Activated effector memory CD4-positive, alpha-beta T cell treated with anti-CD3 and anti-CD28 coated beads, Interleukin-2, amount 50 U/mL, for 16 hours (primary cell): Measurements from ENCODE around the gene SEC62.

Source experiments
- DNase-seq: peaks from one replicate; pipeline ENCODE4 v3.0.0-alpha.2; 2020

SEC62 gene, protein sequence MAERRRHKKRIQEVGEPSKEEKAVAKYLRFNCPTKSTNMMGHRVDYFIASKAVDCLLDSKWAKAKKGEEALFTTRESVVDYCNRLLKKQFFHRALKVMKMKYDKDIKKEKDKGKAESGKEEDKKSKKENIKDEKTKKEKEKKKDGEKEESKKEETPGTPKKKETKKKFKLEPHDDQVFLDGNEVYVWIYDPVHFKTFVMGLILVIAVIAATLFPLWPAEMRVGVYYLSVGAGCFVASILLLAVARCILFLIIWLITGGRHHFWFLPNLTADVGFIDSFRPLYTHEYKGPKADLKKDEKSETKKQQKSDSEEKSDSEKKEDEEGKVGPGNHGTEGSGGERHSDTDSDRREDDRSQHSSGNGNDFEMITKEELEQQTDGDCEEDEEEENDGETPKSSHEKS

DNA sequence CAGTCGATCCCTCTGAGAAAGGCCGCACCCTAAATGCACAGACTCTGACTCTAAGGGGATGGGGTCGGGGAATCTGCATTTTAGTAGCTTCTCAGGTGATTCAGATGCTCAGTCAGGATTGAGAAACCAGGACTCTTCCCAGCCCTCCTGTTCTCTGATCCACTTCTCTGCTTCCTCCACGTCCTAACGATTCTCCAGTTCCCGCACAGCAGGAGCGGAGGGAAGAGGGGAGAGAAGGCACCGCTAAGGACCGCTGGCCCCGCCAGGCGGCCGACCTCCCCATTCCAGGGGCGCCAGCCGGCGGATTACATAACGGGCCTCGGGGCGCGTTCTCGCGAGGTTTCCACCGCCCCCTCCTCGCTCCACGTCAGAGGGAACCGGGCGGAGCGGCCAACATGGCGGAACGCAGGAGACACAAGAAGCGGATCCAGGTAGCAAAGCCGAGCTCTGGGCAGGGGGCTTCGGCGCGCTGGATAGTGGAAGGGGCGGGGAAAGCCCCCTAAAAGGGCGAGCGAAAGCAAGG, at the start of gene SEC62:
Gene SEC62, plus strand, starts transcription at position 380 of the 523 bp plus-strand sequence. Its CDS starts 16 bp downstream, at position 396.
- DNase-seq, result peak; percentile 98

DNA sequence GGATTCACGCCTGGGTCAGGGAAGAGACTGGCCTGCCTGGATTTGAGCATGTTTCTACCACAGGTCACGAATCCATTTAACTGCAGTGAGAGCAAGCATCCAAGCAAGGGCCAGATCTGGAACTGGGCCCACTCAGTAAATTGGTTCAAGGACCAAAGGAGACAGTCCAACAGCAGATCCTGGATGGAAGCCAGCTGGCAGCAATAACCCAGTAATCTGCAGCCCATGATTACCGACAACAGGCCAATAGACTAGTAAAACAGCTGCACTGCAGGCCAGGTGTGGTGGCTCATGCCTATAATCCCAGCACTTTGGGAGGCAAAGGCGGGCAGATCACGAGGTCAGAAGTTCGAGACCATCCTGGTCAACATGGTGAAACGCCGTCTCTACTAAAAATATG, 43.4 kb upstream of the SEC62 start:
- no peak for DNase-seq

DNA sequence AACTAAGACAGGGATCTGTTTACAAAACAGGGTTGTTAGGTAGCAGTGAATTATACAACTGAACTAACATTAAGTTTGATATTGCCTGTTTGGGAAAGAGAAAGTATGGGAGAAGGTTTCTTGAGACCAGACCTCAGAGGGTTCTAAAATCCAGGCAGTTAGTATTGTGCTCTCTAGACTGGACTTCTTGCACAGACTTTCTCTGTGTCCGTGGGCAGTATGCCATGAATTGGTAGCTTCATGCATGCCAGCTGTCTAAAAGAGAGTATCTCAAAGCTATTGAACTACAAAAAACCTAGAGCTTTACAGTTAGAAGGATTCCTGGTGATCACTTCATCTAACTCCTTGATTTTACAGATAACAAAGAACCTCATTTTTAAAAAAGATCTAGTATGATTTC, 42.8 kb upstream of the SEC62 start:
- DNase-seq, result no peak

DNA sequence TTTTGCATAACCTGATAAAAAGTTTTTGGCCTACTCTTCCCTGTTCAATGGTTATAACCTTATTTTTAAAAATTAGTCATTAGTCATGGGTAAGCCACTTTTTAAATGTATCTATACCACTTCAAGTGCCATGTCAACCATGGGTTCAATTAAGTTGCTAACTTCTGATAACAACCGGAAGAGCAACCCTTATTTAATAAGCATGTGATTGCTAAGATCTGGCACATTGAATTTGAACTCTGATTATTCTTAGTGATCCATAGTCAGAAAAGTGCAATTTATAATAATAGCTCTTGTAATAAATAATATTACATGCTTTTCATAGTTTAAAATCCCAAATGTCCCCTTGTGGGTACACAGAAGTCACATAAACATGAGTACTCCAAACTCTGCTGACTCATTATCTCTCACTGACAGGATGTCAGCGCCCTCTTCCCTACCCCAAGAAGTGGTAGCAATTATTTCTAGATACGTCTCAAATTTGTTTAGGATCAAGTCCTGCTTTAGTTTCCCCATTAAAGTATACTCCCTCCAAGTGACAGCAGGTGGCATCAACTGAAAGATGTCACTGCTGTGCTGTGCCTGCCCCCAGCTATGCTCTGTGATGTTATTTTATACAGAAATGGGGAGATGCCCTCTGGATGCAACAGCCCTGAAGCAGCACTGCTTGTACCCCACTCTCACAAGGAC, 36.6 kb upstream of the SEC62 start:
- DNase-seq, result no peak

DNA sequence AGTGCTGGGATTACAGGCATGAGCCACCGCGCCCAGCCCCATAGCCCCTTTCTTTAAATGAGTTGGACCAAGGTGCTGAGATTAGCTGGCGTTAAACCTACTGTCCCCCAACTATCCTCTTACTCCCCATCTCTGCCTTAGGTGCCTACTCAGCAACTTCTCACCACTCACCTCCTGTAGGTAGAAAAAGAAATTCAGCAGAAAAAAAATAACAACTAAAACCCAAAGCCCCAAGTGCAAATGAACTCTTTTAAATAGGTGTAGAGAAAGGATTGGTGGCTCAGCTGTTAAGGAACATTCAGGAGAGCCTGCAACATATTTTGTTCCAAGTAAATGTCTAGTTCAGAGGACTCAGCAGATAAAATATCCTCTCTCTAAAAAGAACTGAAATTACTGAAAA, 35.8 kb upstream of the SEC62 start:
- DNase-seq, result no peak

DNA sequence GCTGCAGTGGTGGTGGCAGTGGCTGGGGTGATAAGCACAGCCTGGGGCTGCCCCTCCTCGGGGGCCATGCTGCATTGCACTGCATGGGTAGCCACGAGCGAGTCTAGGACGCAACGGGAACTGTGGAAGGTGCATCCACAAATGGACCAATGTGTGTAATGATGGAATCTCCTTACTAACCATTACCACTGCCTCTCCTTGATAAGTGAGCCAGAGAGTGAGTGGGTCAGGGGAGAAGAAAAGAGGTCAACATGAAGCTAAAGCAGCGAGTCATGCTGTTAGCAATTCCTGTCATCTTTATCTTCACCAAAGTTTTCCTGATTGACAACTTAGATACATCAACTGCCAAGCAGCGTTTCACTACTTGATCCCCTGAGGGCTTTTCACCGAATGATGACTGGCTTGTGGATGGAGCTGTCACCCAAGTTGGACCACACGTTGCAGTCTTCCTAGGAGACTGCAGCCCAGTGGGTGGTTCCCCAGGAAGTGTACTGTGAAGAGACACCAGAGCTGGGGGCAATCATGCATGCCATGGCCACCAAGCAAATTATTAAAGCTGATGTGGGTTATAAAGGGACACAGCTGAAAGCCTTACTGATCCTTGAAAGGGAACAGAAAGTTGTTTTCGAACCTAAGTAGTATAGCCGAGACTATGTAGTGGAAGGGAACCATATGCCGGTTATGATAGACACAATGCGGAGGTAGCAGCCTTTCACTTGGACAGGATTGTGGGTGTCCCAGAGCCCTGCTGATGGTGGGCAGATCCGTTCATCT, 34.7 kb upstream of the SEC62 start:
- DNase-seq, result no peak

DNA sequence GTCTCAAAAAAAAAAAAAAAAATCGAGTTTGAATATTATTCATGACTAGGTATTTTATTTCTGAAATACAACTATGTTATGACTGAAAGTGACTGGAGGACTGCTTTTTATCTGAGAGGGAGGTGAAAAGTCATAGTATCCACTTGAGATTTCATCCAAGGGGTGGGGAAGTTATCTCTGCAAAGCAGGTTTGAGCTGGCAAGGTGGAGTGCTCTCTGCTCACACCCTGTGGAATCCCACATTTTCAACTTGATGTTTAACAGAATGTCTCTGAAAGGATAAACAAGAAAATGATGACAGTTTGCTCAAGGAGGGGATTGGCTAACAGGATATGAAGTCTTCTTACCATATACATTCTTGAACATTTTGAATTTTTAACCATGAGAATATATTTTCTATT, 27.3 kb upstream of the SEC62 start:
- no peak for DNase-seq

DNA sequence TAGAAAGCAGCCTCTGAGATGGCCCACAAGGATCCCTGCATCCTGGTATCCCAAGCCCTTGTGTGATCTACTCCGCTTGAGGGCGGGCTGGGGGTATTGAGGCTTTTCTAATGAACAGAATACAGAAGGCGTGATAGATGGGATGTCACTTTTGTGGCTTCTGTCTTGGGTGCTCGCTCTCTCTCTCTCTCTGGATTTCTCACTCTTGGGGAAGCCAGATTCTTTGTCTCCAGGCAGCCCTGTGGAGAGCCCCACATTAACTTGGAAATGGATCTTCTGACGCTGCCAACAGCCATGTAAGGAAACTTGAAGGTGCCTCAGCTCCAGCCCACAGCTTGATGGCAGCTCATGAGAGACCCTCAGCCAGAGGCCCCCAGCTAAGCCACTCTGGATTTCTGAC, 26.9 kb upstream of the SEC62 start:
- no peak for DNase-seq

DNA sequence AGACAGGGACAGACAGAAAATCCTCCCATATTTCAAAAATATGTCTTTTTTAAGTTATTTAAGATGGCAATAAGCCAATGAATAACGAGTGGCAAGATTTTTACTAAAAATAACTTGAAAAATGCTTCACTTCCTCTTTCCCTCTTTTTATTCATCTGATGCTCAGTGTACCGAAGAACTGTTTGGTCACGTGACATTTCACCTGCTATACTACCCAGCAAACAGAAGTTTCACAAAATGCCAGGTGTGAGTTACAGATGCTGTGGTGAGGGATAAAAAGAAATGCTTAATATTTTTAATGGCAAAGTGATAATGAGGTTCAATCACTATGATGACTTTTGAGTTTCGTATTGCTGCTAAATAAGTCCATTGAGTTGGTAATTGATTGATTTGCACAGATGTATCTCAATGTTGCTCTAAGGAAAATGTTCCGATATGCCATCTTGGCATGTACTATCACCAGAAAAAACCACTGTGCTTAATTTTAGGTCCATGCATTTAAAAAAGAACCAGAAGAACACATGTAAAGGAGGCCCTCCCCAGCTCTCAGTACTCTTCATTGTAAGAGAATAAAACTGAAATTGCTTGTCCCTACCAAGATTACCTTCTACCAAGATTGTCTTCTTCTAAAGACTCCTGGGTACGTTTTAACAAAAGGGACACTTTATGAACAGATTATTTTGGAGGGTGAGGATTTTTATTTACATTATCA, 26.0 kb upstream of the SEC62 start:
- DNase-seq, result no peak

DNA sequence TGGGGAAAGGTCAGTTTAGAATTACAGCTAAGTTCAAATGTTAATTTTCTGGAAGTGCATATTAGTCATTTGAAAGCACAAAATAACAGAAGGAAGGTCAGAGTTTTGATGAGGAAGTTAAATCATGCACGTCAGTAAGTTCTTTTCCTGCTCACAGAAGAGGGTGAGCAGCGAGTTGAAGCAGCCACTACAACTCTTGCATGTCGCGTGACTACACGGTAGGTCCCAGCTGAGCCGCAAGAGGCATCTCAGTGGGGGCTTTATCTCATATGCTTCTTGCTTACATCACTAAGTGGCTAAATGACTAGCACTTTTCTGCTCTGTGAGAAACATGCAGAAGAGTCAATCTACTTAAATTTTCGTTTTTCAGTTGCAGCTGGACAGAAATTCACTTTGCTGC, 21.3 kb upstream of the SEC62 start:
- DNase-seq, result no peak

DNA sequence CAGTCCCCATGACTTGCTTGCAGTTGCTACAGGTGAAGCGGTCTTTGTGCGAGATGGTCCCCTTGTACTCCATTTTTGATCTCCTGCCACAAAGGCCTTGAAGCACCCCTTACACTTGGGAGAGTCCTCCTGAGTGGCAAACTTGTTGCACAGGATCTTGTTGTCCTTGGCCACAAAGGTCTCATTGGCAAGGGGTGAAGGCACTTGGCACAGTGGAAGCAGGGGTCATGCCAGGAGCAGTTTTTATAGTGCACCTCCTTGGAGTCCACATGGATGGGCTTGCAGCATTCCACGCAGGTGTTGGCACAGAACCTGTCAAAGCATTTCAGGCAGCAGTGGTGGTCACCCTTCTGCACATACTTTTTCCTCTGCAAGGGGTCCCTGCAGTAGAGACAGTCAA, 20.3 kb upstream of the SEC62 start:
- no peak for DNase-seq

DNA sequence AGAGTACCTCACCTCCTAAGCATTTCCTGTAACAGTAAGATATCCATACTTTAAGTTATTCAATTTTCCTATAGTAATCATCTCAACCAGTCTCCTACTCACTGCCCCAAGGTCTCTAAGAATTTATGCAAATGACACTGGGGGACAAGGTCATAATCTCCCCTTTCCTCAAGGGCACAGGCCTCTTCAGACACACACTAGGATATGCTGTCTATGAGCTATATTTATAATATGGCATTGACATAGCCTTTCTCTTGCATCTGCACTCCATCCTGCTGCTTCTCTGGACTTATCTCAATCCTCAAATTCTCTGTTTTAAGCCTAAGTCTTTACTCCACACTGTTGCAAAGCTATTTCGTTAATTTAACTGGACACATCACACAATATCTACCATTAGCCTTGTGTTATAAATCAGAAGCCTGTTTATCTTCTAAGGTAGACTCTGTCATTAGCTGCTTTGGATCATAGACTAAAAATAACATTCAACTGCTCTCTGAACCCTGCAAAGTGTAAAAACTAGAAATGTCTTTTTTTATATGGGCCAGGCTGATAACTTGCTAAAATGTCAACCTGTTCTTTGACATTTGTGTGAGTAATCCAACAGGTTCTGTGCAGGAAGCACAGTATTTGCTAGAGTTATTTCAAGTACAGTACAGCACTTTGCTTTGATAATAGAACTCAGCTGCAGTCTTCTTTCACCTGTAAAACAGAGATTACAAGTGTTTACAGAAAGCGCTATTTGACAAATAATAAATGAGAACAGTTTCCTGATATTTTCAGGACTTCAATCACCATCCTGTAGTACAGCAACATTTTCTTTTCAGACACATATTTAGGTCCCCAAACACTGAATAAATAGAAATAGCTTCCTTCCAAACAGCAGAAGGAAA, 17.8 kb upstream of the SEC62 start:
- DNase-seq, result no peak

DNA sequence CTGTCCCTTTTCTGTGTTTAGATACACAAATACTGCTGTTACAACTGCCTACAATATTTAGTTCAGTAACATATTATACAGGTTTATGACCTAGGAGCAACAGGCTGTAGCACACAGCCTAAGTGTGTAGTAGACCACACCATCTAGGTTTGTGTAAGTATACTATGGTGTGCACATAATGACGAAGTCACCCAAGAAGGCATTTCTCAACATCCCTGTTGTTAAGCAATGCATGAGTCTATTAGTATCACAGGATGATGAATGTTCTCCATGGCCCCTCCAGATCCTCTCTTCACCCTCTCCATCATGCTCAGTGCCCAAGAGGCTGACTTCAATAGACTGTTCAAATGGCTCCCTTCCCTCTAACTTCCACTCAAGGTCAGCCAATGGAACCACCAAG, 14.6 kb upstream of the SEC62 start:
- no peak for DNase-seq

DNA sequence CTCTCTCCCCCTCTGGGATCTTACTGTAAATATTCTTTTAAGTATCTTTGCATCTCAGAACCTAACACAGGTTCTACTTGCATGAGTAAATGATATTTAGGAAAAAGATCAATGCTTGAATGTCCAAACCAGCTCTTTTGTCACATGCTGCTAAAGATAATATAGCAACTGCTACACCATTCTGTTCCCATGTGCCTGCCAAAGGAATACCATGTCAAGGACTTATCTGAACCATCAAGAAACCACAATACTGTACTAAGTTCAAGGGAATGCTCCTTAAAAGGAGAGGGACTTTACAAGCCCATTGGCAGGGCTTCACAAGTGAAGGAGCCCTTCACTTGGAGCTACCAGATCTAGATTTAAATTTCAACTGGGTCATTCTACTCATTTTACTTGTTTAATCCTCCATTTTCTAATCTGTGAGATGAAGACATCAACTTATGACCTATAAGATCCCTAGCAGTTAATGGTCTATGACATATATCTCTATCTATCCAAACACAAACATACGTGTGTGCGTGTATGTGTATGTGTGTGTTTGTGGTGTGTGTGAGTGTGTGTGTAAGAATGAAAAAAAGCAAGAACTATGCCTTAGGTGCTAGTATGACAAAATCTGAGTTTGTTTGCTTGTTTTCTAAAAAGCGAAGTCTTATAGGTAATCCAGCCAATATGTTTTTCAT, 13.0 kb upstream of the SEC62 start:
- DNase-seq, result no peak

DNA sequence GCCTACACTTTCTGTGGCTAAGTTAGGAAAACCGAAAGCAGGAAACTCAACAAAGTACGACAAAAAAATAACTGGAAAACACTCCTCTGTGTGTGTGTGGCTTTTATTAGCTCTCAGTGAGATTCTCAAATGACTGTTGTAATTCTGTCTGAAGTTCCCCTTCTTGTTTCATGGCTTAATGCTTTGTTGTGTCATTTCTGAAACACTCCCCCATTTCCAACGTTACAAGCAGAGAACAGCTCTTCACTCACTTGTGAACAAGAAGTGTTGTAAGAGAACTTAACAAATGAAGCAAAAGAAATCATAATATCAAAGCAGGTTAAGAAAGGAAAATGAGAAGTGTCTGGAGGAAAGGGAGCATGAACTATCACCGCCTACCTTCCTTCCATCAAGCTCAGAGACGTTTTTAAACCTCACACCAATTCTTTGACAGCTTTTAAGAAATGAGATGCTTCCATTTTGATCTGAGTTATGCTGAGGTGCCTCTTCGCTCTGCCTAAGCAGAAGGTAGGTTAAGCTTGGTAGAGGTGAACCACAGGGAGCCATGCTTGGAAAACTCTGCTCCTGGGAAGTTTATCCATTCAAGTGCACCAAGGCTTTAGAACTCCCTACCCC, 12.4 kb upstream of the SEC62 start:
- no peak for DNase-seq

DNA sequence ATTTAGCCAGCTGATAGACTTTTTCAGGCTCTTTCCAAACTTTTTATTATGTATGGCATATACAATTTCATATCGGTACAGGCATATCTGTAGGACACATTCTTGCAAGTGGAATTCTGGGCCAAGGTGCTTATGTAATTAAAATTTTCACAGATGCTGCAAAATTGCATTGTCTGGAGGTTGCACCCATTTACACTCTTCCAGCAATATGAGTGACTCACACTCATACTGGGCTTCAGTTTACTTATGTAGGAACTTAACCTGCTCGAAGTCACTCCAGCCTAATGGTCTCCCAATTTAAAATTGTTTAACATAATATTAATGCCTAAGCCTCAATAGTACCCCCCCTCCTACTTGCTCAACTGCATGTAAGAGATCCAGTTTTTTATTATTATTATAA, 11.2 kb upstream of the SEC62 start:
- DNase-seq, result no peak

DNA sequence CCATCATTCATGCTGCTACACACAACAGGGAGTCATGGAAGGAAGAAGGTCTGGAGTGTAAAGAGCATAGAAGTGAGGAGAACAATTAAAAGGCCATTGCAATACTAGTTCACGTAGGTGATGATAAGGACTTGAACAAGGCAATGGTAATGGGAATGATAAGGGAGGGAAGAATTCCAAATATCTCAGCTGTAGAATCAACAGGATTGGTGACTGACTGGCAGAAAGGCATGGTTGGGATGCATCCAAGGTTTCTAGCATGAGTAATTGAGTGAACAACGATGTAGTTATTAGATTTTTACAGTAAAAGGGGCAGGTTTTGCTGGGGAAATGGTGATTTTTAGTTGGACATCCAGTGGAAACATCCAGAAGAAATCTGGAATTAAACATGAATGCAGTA, 2.4 kb upstream of the SEC62 start:
- DNase-seq, result no peak

DNA sequence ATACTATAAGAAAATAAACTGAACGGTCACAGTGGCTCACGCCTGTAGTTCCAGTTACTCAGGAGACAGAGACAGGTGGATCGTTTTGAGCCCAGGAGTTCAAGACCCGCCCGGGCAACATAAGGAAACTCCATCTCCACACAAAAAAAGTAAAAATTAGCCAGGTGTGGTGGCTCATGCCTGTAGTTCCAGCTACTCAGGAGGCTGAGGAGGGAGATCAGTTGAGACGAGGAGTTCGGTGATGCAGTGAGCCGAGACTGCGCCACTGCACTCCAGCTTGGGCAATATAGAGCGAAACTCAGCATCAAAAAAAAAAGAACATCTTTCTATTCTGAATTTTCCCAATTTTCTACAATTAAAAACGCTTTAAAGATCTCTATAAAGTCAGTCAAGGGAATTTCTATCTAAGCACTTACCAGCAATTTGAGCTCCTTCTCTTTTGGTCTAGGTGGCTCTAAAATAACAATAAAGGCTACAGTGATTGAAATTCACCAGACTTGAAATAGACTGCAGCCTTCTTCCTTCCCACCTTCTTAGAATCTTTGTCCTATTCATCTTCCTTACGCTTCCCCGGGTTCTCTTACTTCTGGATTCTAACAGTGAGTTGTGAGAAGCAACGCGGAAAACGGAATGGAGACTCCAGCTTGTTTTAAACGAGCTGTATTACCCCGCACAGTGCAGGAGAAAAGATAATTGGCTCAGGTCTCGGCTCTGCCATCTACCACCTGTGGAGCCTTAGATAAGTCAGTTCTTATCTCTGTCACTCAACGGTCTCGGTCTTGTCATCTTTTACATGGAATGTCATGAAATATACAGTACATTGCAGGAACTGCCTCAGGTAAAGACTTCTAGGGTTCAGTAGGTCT, 812 bp upstream of the SEC62 start:
- no peak for DNase-seq
